Measurements from ENCODE around the gene MLLT6.

The MLLT6 gene

GRCh38 chr17:38761612-38762011, 56.5 kb downstream of the MLLT6 start:
- DNase-seq (ENCODE audit: low read depth), result no peak

GRCh38 chr17:38762231-38762630, 57.2 kb downstream of the MLLT6 start:
- no peak for DNase-seq (ENCODE audit: low read depth)
- H3K4me3 ChIP-seq (ENCODE audit: low read depth, low read length), result no peak overlapping the region
- TF ChIP-seq CTCF (IDR thresholded peaks at IDR 0.05; ENCODE audit: control insufficient read depth, extremely low read depth, insufficient read depth), result no peak

More at GRCh38 chr17:38761612-38762011, 56.5 kb downstream of the MLLT6 start:
- TF ChIP-seq CTCF (IDR thresholded peaks at IDR 0.05; ENCODE audit: control insufficient read depth, extremely low read depth, insufficient read depth), result peak; percentile 27
- no peak overlapping the region for H3K4me3 ChIP-seq (ENCODE audit: low read depth, low read length)

- no peak for DNase-seq (ENCODE audit: low read depth)
- TF ChIP-seq CTCF (IDR thresholded peaks at IDR 0.05; ENCODE audit: control insufficient read depth, extremely low read depth, insufficient read depth), result no peak
- no peak overlapping the region for H3K4me3 ChIP-seq (ENCODE audit: low read depth, low read length)
Observed at GRCh38 chr17:38766341-38766740, 61.3 kb downstream of the MLLT6 start.

- no peak for TF ChIP-seq CTCF (IDR thresholded peaks at IDR 0.05; ENCODE audit: control insufficient read depth, extremely low read depth, insufficient read depth)
- peak; percentile 44 for DNase-seq (ENCODE audit: low read depth)
- H3K4me3 ChIP-seq (ENCODE audit: low read depth, low read length), result no peak overlapping the region
Observed at GRCh38 chr17:38768417-38768816, 63.3 kb downstream of the MLLT6 start.

- TF ChIP-seq CTCF (IDR thresholded peaks at IDR 0.05; ENCODE audit: control insufficient read depth, extremely low read depth, insufficient read depth), result no peak
- DNase-seq (ENCODE audit: low read depth), result no peak
- no peak overlapping the region for H3K4me3 ChIP-seq (ENCODE audit: low read depth, low read length)
Observed at GRCh38 chr17:38773258-38773657, 68.2 kb downstream of the MLLT6 start.

GRCh38 chr17:38777641-38778250, 72.7 kb downstream of the MLLT6 start:
- no peak for DNase-seq (ENCODE audit: low read depth)
- H3K4me3 ChIP-seq (ENCODE audit: low read depth, low read length), result no peak overlapping the region
- TF ChIP-seq CTCF (IDR thresholded peaks at IDR 0.05; ENCODE audit: control insufficient read depth, extremely low read depth, insufficient read depth), result no peak
